ENCODE data around the gene AUTS2.

- no peak for TF ChIP-seq TAF1 (IDR thresholded peaks at IDR 0.05; ENCODE audit: low read depth, low read length)
- no peak for TF ChIP-seq POLR2A (IDR thresholded peaks at IDR 0.05; ENCODE audit: low read depth, low read length)
Observed at GRCh38 chr7:70043015-70043538, 444.8 kb downstream of the AUTS2 start.

All from GM12891 (cell line).